PC-9 (cell line): ENCODE results near the gene MAPKAPK2.

Experiments used
- CTCF ChIP-seq: fragments of 200-600 bp; sonication (generic); conservative IDR thresholded peaks from 2 replicates; pipeline ENCODE4 v1.6.1; 2017; ENCODE audit warnings: mixed run types, antibody characterized with exemption, mild to moderate bottlenecking, moderate library complexity
- EZH2 ChIP-seq: fragments of 200-600 bp; sonication (generic); IDR thresholded peaks from 2 replicates; pipeline ENCODE4 v1.8.0; 2017; ENCODE audit warnings: antibody characterized with exemption, low read depth

- TF ChIP-seq CTCF, result no peak
- TF ChIP-seq EZH2, result no peak
Observed at GRCh38 chr1:206779638-206780037, 94.9 kb downstream of the MAPKAPK2 start.
